ENCODE data around the gene PLPPR4.
"Not testable (repeated sequence)": the region's sequence is repeated elsewhere in the genome, so short reads cannot be mapped to it uniquely, and the experiment has no call there.

The PLPPR4 gene, protein sequence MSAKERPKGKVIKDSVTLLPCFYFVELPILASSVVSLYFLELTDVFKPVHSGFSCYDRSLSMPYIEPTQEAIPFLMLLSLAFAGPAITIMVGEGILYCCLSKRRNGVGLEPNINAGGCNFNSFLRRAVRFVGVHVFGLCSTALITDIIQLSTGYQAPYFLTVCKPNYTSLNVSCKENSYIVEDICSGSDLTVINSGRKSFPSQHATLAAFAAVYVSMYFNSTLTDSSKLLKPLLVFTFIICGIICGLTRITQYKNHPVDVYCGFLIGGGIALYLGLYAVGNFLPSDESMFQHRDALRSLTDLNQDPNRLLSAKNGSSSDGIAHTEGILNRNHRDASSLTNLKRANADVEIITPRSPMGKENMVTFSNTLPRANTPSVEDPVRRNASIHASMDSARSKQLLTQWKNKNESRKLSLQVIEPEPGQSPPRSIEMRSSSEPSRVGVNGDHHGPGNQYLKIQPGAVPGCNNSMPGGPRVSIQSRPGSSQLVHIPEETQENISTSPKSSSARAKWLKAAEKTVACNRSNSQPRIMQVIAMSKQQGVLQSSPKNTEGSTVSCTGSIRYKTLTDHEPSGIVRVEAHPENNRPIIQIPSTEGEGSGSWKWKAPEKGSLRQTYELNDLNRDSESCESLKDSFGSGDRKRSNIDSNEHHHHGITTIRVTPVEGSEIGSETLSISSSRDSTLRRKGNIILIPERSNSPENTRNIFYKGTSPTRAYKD

DNA sequence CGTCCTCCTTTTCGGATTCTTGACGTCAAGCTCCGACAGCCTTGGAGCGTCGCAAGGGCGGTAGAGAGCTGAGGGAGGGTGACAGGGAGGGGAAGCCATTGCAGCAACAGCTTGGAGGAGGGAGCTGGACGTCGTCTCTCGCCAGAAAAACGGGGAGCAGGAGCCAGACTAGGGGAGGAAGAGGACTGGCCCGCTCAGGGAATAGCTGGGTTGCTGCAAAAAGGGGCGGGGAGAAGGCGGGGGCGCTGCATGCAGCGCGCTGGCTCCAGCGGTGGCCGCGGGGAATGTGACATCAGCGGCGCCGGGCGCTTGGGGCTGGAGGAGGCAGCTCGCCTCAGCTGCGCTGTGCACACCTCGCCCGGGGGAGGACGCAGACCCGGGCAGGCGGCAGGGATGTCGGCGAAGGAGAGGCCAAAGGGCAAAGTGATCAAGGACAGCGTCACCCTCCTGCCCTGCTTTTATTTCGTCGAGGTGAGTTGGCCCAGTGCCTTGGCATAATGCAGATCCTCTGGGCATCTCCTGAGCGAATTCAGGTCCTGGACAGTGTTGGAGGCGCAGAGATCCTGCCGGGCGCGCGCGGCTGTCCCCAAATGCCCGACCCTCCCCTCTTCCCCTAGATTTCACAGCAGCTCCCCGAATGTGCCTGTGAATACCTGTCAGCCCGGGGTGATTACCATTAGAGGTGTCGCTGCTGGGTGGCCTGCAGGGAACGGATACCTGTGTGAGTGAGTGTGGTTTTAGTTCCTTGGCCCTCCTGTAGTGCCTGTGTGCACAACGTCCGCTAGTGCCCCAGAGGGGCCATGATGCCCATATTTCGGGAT, at the start of gene PLPPR4:
Gene PLPPR4, plus strand, starts transcription at position 292 of the 821 bp plus-strand sequence. Its CDS starts 102 bp downstream, at position 394.
- no peak for DNase-seq (ENCODE audit: low read depth in 2 of 2, low spot score in 1 of 2)

DNA sequence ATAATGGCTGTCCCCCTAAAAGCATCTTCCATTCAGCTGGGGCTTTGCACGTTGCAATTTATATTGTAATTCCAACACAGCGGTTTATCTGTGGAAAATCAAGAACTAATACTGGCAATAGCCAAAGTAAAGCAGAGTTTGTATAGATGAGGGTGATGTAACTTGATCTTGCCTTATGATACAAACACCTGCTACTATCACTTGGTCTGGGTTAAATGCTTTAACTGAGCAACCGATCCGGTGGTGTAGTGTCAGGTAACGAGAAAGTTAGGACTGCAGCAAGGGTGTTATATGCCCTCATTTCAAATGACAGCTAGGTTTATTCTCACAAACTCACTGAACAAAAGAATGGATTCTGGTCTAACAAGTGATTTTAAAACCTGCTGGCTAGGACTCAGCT, 47.3 kb upstream of the PLPPR4 start:
- no peak for DNase-seq (ENCODE audit: low read depth in 2 of 2, low spot score in 1 of 2)

DNA sequence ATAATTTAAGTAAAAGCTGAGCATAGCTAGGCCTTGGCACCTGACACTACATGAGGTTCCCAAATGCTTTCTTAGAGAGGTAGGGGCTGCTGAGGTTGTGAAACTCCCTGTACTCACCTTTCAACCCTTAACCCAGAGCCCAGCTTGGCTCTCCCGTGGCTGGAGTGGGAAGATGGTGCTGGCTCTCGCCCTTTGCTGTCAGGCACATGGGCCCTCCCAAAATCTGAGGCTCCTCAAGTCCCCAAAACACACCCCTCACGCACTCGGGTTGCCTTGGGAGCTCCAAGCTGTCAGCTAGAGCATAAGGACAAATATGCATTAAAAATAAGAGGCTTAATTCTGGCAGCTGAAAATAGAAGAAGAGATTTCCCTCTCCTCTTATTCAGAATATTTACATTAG, 46.7 kb upstream of the PLPPR4 start:
- DNase-seq (ENCODE audit: low read depth in 2 of 2, low spot score in 1 of 2), result no peak

GRCh38 chr1:99218572-99218971, 45.7 kb upstream of the PLPPR4 start:
- no peak for DNase-seq (ENCODE audit: low read depth in 2 of 2, low spot score in 1 of 2)

- DNase-seq (ENCODE audit: low read depth in 2 of 2, low spot score in 1 of 2), result no peak
Observed at GRCh38 chr1:99218999-99219398, 45.3 kb upstream of the PLPPR4 start.

DNA sequence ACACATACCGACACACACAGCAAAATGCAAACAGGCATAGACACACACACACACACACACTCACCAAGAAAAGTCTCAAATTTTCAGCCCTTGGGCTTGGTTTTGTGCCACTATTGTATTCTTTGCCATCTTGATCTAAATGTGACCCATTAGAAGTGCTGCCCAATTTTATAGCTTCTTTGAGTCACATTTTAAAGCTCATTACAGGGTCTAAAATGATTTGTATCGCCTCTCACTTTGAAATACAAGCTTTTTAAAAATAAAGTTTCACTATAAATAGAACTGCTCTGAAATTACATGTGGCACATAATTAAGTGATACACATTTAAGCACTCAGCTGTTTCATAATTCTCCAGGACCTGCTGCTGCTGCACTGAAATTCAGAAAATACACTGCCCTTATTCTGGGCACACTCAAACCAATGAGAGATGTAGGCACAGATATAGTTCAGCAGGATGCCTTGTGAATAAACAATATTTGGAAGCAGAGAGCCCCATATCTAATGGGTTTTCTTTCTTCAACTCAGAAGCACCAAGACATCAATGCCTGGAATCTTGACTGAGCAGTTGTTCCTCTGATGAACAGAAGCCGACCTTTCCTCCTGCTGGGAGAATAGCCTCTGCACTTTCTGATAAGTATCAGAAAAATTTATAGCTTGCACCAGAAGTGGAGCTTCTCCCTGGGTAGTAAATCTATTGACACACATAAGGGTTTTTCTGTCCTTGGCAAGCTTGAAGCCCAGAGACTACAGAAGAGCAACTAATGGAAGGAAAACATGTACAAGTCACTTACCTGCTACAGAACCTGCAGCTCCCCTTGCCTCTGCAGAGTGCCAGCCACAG, 37.0 kb upstream of the PLPPR4 start:
- DNase-seq (ENCODE audit: low read depth in 2 of 2, low spot score in 1 of 2), result no peak

- DNase-seq (ENCODE audit: low read depth in 2 of 2, low spot score in 1 of 2), result no peak
Observed at GRCh38 chr1:99228153-99228552, 36.1 kb upstream of the PLPPR4 start.

DNA sequence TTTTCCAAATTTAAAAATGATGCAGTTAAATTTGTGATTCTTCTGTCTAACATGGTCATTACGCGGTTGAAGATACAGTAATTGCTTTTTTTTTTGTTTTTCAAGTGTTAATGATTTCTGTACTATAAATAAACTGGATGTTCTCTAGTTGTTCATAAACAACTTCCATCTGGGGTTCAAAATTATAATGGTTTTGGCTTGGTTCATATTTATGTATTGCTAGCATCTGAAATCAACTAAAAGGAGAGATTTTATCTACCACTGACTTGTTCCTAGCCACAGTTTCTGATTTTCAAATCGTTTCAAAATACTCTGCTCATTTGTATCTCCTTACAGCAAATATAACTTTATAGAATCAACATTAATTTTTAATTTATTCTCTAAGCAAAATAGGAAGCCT, 35.2 kb upstream of the PLPPR4 start:
- no peak for DNase-seq (ENCODE audit: low read depth in 2 of 2, low spot score in 1 of 2)

DNA sequence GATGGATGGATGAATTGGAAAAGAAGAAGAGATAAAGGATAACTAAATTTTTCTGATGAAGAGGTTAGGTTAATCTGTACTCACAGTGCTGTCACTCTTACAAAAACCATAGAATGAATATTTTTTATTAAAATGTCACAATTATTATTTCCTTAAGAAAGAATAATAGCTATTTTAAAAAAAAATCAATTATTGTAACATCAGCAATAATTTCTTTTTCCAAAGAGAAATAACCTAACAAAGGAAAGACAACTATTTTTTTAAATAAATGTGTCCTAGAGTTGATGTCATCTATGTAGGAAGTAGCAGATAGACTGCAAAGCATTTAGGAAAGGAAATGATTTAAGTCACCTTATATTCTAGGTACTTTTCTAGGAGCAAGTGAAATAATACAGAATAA, 33.6 kb upstream of the PLPPR4 start:
- DNase-seq (ENCODE audit: low read depth in 2 of 2, low spot score in 1 of 2), result no peak

- no peak for DNase-seq (ENCODE audit: low read depth in 2 of 2, low spot score in 1 of 2)
Observed at GRCh38 chr1:99232172-99232571, 32.1 kb upstream of the PLPPR4 start.

DNA sequence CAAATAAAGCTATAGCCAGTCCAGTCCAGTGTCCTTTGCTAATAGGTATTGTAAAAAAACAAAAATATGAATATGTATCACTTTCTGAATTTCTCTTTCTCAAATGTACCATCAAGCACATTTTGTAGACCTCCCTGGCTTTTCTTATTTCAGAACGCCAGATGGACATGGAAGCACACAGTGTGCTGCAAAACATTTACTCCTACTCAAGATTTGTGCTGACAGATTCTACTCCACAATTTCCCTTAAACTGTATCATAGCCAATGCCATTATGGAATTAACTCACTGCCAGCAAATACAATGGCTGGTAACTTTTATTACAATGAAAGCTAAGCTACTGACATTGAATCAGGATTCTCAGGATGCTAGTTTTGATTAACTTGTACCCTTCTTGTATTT, 30.8 kb upstream of the PLPPR4 start:
- no peak for DNase-seq (ENCODE audit: low read depth in 2 of 2, low spot score in 1 of 2)

- no peak for DNase-seq (ENCODE audit: low read depth in 2 of 2, low spot score in 1 of 2)
Observed at GRCh38 chr1:99236756-99237155, 27.5 kb upstream of the PLPPR4 start.

DNA sequence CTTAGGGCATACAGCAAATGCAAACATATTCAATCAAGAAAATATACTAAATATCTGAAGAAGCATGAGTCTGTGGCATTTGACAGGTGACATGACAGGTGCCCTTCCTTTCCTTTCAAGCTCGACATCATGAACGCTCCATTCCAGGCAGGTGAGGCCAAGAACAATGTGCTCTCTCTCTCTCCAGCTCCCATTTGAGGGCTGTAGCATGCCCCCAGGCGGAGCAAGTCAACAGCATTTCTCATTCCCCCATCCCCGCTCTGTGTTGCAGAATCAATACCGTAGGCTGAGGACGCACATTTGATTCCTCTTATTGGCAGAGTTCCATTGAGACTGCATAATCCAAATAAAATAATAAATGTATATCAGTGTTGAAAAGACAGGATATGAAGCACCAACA, 24.6 kb upstream of the PLPPR4 start:
- DNase-seq (ENCODE audit: low read depth in 2 of 2, low spot score in 1 of 2), result no peak

GRCh38 chr1:99240621-99241020, 23.7 kb upstream of the PLPPR4 start:
- DNase-seq (ENCODE audit: low read depth in 2 of 2, low spot score in 1 of 2), result no peak

- DNase-seq (ENCODE audit: low read depth in 2 of 2, low spot score in 1 of 2), result no peak
Observed at GRCh38 chr1:99246152-99246551, 18.1 kb upstream of the PLPPR4 start.

- no peak for DNase-seq (ENCODE audit: low read depth in 2 of 2, low spot score in 1 of 2)
Observed at GRCh38 chr1:99247199-99247598, 17.1 kb upstream of the PLPPR4 start.

DNA sequence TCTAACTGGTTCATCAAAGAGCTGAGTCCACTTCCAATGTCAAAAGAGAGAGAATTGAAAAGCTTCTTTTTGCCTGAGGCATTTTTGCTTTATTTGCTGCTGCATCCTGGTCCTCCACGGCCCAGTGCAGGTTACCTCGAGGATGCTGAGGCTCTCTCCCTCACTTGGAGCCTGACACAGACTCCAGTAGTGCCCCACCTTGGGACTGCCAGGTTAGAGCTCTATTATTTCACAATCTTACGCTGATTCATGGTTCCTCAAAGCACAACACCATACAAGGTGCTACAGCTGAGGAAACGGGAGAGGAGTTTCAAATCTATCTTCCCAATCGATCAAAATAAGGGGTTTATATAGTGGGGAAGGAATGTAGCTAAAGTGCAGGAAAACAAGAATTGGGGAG, 13.6 kb upstream of the PLPPR4 start:
- DNase-seq (ENCODE audit: low read depth in 2 of 2, low spot score in 1 of 2), result no peak

GRCh38 chr1:99251308-99251707, 13.0 kb upstream of the PLPPR4 start:
- DNase-seq (ENCODE audit: low read depth in 2 of 2, low spot score in 1 of 2), result no peak

GRCh38 chr1:99252630-99253029, 11.7 kb upstream of the PLPPR4 start:
- DNase-seq (ENCODE audit: low read depth in 2 of 2, low spot score in 1 of 2), result no peak

GRCh38 chr1:99260402-99260801, 3.9 kb upstream of the PLPPR4 start:
- DNase-seq (ENCODE audit: low read depth in 2 of 2, low spot score in 1 of 2), result not testable (repeated sequence)

DNA sequence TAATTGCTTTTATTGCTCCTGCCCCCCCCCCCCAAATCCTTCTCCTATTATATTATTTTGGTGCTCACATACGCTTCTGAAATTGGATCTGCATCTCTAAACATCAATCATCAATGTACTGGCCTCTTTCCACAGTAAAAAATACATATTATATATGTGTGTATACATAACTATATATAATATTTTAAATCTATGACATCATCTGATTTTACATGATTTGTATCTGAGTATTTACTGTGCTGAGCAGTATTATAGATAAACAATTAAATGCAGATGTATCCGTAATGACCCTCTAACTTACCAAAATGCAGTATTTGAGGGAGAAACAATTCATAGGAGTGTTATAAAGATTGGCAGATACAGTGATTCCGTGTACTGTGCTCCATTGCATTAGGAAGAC, 832 bp downstream of the PLPPR4 start:
- DNase-seq (ENCODE audit: low read depth in 2 of 2, low spot score in 1 of 2), result no peak

Measured in stimulated activated CD8-positive, alpha-beta memory T cell treated with anti-CD3 and anti-CD28 coated beads, Interleukin-4, amount 100 ng/mL, for 4 hours (primary cell).